Measurements from ENCODE around the gene FOXN3.

DNA sequence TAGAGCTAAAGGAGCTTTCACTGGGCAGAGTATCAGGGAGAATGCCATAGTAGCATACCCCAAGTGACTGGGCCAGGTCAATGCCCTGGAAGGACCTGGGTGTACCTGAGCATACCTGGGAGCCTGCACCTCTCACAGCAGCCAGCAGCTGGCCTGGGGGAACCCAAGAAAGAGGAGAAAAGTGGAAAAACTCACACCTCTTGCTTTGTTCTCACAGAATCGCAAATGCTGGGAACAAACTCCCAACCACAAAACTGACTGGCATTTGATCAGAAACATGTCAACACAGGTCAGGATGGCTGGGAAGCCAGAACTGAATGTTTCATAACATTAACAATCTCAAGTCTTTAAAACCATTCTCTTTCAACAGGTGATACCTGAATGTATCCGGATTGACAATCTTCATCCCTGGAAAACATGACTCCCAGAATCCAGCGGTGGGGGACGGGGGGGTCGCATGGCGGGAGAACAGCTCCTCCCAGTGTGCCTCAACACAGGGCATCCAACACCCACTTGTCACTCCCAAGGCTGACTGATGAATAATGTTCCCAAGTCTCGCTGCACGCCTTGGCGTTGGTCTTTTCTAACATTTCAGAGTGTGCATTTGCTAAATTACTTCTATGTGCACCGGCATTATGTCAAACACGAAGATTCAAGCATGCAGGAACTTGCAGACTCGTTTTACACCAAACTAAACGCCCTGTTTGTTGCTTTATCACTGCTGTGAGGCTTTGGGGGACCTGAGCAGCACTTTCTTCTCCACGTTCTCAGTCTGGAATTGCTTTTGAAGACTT lies 7.9 kb downstream of the FOXN3 start:
- TF ChIP-seq, protein P1, sequence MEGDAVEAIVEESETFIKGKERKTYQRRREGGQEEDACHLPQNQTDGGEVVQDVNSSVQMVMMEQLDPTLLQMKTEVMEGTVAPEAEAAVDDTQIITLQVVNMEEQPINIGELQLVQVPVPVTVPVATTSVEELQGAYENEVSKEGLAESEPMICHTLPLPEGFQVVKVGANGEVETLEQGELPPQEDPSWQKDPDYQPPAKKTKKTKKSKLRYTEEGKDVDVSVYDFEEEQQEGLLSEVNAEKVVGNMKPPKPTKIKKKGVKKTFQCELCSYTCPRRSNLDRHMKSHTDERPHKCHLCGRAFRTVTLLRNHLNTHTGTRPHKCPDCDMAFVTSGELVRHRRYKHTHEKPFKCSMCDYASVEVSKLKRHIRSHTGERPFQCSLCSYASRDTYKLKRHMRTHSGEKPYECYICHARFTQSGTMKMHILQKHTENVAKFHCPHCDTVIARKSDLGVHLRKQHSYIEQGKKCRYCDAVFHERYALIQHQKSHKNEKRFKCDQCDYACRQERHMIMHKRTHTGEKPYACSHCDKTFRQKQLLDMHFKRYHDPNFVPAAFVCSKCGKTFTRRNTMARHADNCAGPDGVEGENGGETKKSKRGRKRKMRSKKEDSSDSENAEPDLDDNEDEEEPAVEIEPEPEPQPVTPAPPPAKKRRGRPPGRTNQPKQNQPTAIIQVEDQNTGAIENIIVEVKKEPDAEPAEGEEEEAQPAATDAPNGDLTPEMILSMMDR (IDR thresholded peaks at IDR 0.05; ENCODE audit: insufficient read depth, low read length): no peak
- no peak for TF ChIP-seq GABPA (IDR thresholded peaks at IDR 0.05; ENCODE audit: low read depth)
- TF ChIP-seq REST (IDR thresholded peaks at IDR 0.05; ENCODE audit: insufficient replicate concordance, low read depth): no peak
- TF ChIP-seq POLR2AphosphoS5 (IDR thresholded peaks at IDR 0.05; ENCODE audit: low read depth): no peak
- no peak for TF ChIP-seq SPI1 (IDR thresholded peaks at IDR 0.05; ENCODE audit: borderline replicate concordance, low read depth)

All from HL-60 (cell line).